HG03575 (cell line): ENCODE results near the gene ZNF180.
"Not testable (repeated sequence)": the region's sequence is repeated elsewhere in the genome, so short reads cannot be mapped to it uniquely, and the experiment has no call there.

ENCODE experiments used
- ATAC-seq: cut with Tn5 transposase; IDR thresholded peaks from one replicate; pipeline ENCODE4 v1.9.1; 2021; ENCODE audit not compliant: unreplicated experiment, insufficient number of reproducible peaks, low FRiP score; ENCODE audit errors: extremely low read depth

The ZNF180 gene

GRCh38 chr19:44509478-44509877 lies 9.2 kb upstream of the ZNF180 start:
- no peak for ATAC-seq

DNA sequence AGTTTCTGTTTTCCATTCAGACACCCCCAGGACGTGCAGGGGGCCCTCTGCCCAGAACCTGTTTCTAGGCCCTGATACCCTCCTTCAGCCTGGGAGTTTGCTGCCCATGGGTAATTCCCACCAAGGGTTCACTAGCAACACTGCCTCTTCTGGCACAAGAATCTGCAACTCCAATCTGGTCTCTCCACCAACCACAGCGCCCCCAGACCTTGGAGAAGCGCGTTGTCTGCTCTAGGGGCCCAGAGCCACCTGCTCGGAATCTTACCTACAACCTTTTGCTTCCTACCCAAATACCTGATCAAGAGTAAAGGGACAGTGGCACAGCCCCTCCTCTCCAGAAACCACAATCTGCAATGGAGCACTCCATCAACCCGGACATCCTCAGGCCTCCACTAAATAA lies 763 bp downstream of the ZNF180 start:
- no peak for ATAC-seq

DNA sequence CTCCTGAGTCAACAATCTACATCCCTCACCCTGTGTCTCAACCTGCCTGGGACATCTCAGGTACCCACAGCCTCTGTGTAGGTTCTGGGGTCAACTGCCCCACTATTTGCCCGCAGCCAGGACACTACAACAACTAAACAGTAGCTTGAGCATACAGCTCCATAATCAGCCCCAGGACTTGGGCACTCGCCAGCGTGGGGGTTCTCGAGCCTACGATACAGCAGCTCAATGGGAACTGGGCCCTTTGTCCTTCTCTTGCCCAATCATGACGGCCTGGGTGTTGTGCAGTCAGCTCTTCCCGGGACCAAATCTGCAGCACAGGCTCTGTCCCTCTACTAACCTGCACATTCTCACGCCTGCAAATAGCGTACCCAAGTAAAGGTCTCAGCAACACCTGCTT lies 1.3 kb downstream of the ZNF180 start:
- no peak for ATAC-seq

- ATAC-seq, result no peak
Observed at GRCh38 chr19:44496711-44497110, 3.6 kb downstream of the ZNF180 start.

- no peak for ATAC-seq
Observed at GRCh38 chr19:44476559-44477408, 23.5 kb downstream of the ZNF180 start.

DNA sequence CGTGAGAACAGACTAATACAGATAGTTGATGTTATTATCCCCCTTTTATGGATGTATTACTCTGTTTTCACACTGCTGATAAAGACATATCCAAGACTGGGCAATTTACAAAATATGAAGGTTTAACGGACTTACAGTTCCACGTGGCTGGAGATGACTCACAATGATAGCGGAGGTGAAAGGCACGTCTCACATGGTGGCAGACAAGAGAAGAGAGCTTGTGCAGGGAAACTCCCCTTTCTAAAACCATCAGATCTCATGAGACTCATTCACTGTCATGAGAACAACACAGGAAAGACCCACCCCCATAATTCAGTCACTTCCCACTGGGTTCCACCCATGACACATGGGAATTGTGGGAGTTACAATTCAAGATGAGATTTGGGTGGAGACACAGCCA lies 31.6 kb downstream of the ZNF180 start:
- not testable (repeated sequence) for ATAC-seq

GRCh38 chr19:44462600-44463286 lies 37.6 kb downstream of the ZNF180 start:
- not testable (repeated sequence) for ATAC-seq

- not testable (repeated sequence) for ATAC-seq
Observed at GRCh38 chr19:44456016-44456415, 44.3 kb downstream of the ZNF180 start.

- no peak for ATAC-seq
Observed at GRCh38 chr19:44455100-44455499, 45.2 kb downstream of the ZNF180 start.

DNA sequence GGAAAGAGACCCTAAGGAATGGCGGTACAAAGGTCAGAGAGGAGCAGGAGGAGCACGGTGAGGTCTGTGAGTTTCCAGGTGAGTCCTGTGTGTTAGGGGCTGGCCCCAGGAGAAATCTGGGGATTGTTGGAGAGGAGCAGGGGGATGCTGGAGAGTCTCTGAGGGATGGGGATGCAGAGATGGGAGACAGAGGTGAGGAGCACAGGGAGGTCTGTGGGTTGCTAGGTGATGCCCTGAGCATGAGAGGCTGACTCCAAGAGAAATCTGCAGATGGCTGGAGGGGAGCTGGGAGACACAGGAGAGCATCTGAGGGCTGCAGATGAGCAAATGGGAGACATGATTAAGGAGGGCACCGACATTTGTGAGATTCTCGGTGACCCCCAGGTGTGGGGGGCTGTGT lies 48.0 kb downstream of the ZNF180 start:
- ATAC-seq, result no peak

GRCh38 chr19:44451687-44452086 lies 48.6 kb downstream of the ZNF180 start:
- ATAC-seq, result no peak

- ATAC-seq, result no peak
Observed at GRCh38 chr19:44447916-44448674, 52.2 kb downstream of the ZNF180 start, which contains the start of gene ZNF229. Gene ZNF229, minus strand, starts transcription at chr19:44448472. Its CDS starts 5,625 bp downstream, at chr19:44442847.

- ATAC-seq, result no peak
Observed at GRCh38 chr19:44438441-44438840, 61.9 kb downstream of the ZNF180 start.

DNA sequence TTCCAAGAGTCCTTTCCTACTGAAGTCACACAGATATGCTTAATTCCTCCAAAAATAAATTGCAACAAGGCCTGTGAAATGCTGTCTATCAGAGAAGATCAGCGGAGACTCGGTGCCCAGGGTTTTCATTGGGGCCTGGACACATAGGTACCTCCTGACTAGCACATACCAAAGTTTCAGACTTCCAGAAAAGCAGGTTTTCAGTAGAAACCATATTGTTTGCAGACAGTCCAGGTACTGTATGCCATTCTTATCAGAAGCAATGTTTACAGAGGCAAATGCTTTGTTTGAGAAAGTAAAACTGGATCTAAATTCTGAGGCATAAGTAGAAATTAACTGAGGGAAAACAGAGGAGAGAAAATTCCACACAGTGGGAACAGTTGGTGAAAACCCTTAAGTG lies 64.9 kb downstream of the ZNF180 start:
- ATAC-seq, result no peak

DNA sequence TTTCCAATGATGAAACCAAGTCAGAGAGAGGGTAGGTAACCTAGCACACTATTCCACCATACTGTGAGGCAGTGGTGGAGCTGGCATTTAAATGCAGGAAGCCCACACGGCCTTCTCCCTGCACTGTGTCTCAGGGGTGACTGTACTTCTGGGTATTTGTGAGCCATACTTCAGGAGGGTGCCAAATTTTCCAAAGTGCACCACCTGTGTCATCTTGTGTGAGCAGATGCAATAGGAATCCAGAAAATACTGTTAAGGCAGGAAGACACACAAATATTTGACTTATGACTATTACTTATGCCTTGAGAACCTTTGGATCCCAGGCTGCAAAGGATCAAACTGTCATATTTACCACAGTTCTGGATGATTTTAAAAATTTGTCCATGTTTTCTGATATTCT lies 69.4 kb downstream of the ZNF180 start:
- ATAC-seq, result no peak
